ENCODE measurements around the gene UCHL3. TPM values are rescaled to one million over a fixed set of nuclear protein-coding genes. Genes with fewer than 3 reads are reported as not detected.

Gene UCHL3
- total and polyA plus RNA-seq, 9 of the 15 experiments (the other 6 are each of a cell fraction or from before 2014, with no cell fraction given), result 42.2 to 112 (median 85.4) TPM

DNA sequence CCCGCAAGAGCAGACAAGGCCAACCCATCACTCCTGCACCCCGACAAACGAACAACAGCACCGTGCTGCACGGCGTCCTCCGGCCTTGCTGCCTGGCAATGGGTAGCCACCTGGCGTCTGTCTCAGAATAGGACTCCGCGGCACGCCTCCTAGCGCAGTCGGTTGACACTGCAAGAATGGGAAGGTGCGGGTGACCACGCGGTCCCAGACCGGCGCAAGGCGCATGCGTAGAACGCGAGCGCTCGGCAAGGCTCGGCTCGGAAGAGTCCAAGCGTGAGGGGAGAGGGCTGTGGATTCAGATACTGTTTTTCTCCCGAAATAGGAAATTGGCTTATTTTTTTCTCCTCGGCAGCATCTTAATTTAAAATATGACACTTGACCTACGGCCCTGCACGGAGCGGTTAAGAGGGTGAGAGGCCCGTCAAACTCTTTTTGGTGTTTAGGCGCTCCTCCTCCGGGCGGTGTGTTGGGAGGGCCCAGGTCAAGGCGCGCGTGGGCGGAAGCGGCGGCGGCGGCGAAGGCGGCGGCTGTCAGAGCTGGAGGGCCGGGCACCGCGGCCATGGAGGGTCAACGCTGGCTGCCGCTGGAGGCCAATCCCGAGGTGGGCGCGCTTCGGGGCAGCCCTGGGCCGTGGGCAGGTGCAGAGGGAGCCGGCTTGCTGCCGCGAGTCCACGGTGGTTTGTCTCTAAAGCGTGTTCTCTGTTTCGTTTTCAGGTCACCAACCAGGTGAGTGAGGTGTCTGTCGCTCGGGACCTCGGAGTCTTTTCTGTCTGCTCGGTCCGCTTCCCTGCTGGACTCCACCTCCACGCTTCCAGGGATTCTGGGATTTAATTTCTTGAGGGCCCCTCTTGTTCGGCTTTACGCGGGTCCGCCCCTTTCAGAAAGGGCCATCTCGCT lies at the start of gene UCHL3 (continued):
- no peak for TF ChIP-seq ZFP91 (CRISPR knock-in tag; IDR thresholded peaks at IDR 0.05)
- no peak for TF ChIP-seq ZNF316 (IDR thresholded peaks at IDR 0.05)
- no peak for TF ChIP-seq NUFIP1 (IDR thresholded peaks at IDR 0.05; ENCODE audit: partially characterized antibody)
- no peak for TF ChIP-seq NFATC3 (IDR thresholded peaks at IDR 0.05)
- no peak for TF ChIP-seq SIN3B (IDR thresholded peaks at IDR 0.05; ENCODE audit: low read depth)
- no peak for TF ChIP-seq ETS2 (tag; IDR thresholded peaks at IDR 0.05; ENCODE audit: borderline replicate concordance, poor library complexity, severe bottlenecking)
- TF ChIP-seq PHF20 (IDR thresholded peaks at IDR 0.05; ENCODE audit: partially characterized antibody), result no peak
- no peak for TF ChIP-seq SLC30A9 (CRISPR knock-in tag; IDR thresholded peaks at IDR 0.05)
- no peak for TF ChIP-seq ZNF507 (tag; conservative IDR thresholded peaks at IDR 0.05)
- TF ChIP-seq RBBP5 (IDR thresholded peaks at IDR 0.05; ENCODE audit: borderline replicate concordance, insufficient read depth, low read length, poor library complexity, severe bottlenecking), result peak; percentile 74
- TF ChIP-seq CBFA2T2 (conservative IDR thresholded peaks at IDR 0.05), result no peak
- TF ChIP-seq KLF1 (tag; IDR thresholded peaks at IDR 0.05), result no peak
- TF ChIP-seq, protein P1, sequence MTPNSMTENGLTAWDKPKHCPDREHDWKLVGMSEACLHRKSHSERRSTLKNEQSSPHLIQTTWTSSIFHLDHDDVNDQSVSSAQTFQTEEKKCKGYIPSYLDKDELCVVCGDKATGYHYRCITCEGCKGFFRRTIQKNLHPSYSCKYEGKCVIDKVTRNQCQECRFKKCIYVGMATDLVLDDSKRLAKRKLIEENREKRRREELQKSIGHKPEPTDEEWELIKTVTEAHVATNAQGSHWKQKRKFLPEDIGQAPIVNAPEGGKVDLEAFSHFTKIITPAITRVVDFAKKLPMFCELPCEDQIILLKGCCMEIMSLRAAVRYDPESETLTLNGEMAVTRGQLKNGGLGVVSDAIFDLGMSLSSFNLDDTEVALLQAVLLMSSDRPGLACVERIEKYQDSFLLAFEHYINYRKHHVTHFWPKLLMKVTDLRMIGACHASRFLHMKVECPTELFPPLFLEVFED (CRISPR knock-in tag; conservative IDR thresholded peaks at IDR 0.05), result no peak
- TF ChIP-seq ZNF644 (tag; IDR thresholded peaks at IDR 0.05; ENCODE audit: low read depth), result no peak
- TF ChIP-seq ETV1 (tag; conservative IDR thresholded peaks at IDR 0.05; ENCODE audit: low read depth), result peak; percentile 46; the same call in 1 of the 2 replicates
- TF ChIP-seq NR2C2 (CRISPR knock-in tag; IDR thresholded peaks at IDR 0.05), result no peak
- TF ChIP-seq NR2C2 (tag; IDR thresholded peaks at IDR 0.05), result peak; percentile 84
- TF ChIP-seq, protein P2, sequence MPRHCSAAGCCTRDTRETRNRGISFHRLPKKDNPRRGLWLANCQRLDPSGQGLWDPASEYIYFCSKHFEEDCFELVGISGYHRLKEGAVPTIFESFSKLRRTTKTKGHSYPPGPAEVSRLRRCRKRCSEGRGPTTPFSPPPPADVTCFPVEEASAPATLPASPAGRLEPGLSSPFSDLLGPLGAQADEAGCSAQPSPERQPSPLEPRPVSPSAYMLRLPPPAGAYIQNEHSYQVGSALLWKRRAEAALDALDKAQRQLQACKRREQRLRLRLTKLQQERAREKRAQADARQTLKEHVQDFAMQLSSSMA (CRISPR knock-in tag; IDR thresholded peaks at IDR 0.05), result no peak
- TF ChIP-seq SETDB1 (IDR thresholded peaks at IDR 0.05; ENCODE audit: low read length), result no peak
- TF ChIP-seq SRF (CRISPR knock-in tag; IDR thresholded peaks at IDR 0.05), result no peak
- no peak for TF ChIP-seq HNRNPLL (IDR thresholded peaks at IDR 0.05; ENCODE audit: low read depth, low read length, poor library complexity, severe bottlenecking)
- TF ChIP-seq HCFC1 (IDR thresholded peaks at IDR 0.05; ENCODE audit: low read depth, low read length), result no peak
- no peak for TF ChIP-seq HDAC2 (IDR thresholded peaks at IDR 0.05)
- TF ChIP-seq ZEB2 (IDR thresholded peaks at IDR 0.05), result no peak
- TF ChIP-seq, protein P3, sequence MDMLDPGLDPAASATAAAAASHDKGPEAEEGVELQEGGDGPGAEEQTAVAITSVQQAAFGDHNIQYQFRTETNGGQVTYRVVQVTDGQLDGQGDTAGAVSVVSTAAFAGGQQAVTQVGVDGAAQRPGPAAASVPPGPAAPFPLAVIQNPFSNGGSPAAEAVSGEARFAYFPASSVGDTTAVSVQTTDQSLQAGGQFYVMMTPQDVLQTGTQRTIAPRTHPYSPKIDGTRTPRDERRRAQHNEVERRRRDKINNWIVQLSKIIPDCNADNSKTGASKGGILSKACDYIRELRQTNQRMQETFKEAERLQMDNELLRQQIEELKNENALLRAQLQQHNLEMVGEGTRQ (CRISPR knock-in tag; IDR thresholded peaks at IDR 0.05), result 0 out of 2 replicates have a peak, but pooled peaks have one; percentile 2

All from K562 (cell line).